ENCODE results near the gene AMT. TPM values are rescaled to one million over a fixed set of nuclear protein-coding genes. Genes with fewer than 3 reads are reported as not detected.
A peak's percentile ranks its signal among the peaks of the same experiment; 100 is the strongest.

Gene AMT
- total RNA-seq, 1 experiment from 2014 or later: 1.6 TPM

DNA sequence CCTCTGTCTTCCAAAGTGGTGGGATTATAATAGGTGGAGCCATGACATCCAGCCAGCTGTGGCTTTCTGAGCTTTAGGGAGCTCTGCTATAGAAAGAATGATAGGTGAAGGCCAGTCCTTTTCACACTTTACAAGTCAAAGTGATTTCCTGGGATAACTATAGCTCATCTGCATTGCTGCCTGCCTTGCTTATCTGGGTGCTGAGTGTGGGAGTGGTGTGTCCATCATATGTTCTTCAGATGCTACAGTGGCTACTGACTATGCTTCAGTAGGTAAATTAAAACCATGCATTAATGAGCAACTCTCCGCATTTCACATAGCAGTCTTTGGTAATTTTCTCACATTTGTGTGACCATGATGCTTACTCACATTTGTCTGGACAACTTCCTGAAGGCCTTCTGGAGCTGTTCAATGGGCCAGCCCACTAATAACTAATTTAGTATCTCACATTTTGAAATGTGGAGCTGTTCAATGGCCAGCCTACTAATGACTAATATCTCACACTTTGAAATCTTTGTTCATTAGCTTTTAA, 33.9 kb downstream of the AMT start:
- H3K27me3 ChIP-seq (replicated peaks; ENCODE audit: control insufficient read depth, insufficient read depth, low read length): no peaks in the 10 kb centered on the region
- DNase-seq: no peak
- Mint-ChIP-seq H3K4me3 (ENCODE audit: unreplicated experiment) (no peak overlapping the region), H3K9me3 (ENCODE audit: unreplicated experiment) (no peaks in the 10 kb centered on the region), H3K27me3 (ENCODE audit: insufficient read depth, unreplicated experiment) (no peaks in the 10 kb centered on the region), H3K4me1 (ENCODE audit: low read depth, unreplicated experiment) (no peaks in the 10 kb centered on the region), H3K36me3 (ENCODE audit: insufficient read depth, unreplicated experiment) (peaks cover 29% of the 10 kb centered on the region), H3K27ac (ENCODE audit: unreplicated experiment) (peak overlapping the region; percentile 25)
- H3K4me3 ChIP-seq (ENCODE audit: low read depth, low read length): no peak overlapping the region
- no peaks in the 10 kb centered on the region for H3K4me1 ChIP-seq
- CTCF ChIA-PET: no interaction called here
- BruUV-seq (replicated peaks): no TSS peak
- H3K36me3 ChIP-seq (ENCODE audit: control insufficient read depth, insufficient read depth, low read length): no peaks in the 10 kb centered on the region
- POLR2A ChIA-PET: no interaction called here
- H3K9me3 ChIP-seq: no peaks in the 10 kb centered on the region
- TF ChIP-seq, protein P1, sequence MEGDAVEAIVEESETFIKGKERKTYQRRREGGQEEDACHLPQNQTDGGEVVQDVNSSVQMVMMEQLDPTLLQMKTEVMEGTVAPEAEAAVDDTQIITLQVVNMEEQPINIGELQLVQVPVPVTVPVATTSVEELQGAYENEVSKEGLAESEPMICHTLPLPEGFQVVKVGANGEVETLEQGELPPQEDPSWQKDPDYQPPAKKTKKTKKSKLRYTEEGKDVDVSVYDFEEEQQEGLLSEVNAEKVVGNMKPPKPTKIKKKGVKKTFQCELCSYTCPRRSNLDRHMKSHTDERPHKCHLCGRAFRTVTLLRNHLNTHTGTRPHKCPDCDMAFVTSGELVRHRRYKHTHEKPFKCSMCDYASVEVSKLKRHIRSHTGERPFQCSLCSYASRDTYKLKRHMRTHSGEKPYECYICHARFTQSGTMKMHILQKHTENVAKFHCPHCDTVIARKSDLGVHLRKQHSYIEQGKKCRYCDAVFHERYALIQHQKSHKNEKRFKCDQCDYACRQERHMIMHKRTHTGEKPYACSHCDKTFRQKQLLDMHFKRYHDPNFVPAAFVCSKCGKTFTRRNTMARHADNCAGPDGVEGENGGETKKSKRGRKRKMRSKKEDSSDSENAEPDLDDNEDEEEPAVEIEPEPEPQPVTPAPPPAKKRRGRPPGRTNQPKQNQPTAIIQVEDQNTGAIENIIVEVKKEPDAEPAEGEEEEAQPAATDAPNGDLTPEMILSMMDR (IDR thresholded peaks at IDR 0.05; ENCODE audit: insufficient read depth in 1 of 2, low read depth in 1 of 2, low read length in 1 of 2, severe bottlenecking in 1 of 2, unreplicated experiment in 1 of 2): no peak
- intact Hi-C loops (cut with micrococcal nuclease; ENCODE audit: unreplicated experiment): no loop called here

DNA sequence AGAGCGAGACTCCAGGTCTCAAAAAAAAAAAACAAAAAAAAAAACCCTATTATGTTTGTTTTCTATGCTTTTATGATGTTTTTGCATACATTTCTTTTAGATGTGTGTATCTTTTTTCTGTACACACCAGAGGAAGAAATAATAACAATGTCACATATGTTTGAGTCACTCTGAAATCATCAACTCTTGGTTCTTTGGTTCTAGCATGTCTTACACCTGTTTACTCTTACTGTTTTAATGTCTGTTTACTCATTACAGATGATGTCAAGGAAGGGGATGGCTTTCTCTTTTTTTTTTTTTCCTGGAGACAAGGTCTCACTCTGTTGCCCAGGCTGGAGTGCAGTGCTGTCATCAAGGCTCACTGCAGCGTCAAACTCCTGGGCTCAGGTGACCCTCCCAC, 34.6 kb downstream of the AMT start:
- no peaks in the 10 kb centered on the region for H3K36me3 ChIP-seq (ENCODE audit: control insufficient read depth, insufficient read depth, low read length)
- Mint-ChIP-seq H3K4me3 (ENCODE audit: unreplicated experiment) (no peak overlapping the region), H3K36me3 (ENCODE audit: insufficient read depth, unreplicated experiment) (peaks cover 22% of the 10 kb centered on the region), H3K9me3 (ENCODE audit: unreplicated experiment) (no peaks in the 10 kb centered on the region), H3K4me1 (ENCODE audit: low read depth, unreplicated experiment) (no peaks in the 10 kb centered on the region), H3K27me3 (ENCODE audit: insufficient read depth, unreplicated experiment) (no peaks in the 10 kb centered on the region), H3K27ac (ENCODE audit: unreplicated experiment) (peak overlapping the region; percentile 25)
- no peak for DNase-seq
- no peaks in the 10 kb centered on the region for H3K9me3 ChIP-seq
- CTCF ChIA-PET: no interaction called here
- H3K27me3 ChIP-seq (replicated peaks; ENCODE audit: control insufficient read depth, insufficient read depth, low read length): no peaks in the 10 kb centered on the region
- POLR2A ChIA-PET: no interaction called here
- no TSS peak for BruUV-seq (replicated peaks)
- intact Hi-C loops (cut with micrococcal nuclease; ENCODE audit: unreplicated experiment): no loop called here
- H3K4me1 ChIP-seq: no peaks in the 10 kb centered on the region
- H3K4me3 ChIP-seq (ENCODE audit: low read depth, low read length): no peak overlapping the region
- TF ChIP-seq, protein P1 (IDR thresholded peaks at IDR 0.05; ENCODE audit: insufficient read depth in 1 of 2, low read depth in 1 of 2, low read length in 1 of 2, severe bottlenecking in 1 of 2, unreplicated experiment in 1 of 2): no peak

DNA sequence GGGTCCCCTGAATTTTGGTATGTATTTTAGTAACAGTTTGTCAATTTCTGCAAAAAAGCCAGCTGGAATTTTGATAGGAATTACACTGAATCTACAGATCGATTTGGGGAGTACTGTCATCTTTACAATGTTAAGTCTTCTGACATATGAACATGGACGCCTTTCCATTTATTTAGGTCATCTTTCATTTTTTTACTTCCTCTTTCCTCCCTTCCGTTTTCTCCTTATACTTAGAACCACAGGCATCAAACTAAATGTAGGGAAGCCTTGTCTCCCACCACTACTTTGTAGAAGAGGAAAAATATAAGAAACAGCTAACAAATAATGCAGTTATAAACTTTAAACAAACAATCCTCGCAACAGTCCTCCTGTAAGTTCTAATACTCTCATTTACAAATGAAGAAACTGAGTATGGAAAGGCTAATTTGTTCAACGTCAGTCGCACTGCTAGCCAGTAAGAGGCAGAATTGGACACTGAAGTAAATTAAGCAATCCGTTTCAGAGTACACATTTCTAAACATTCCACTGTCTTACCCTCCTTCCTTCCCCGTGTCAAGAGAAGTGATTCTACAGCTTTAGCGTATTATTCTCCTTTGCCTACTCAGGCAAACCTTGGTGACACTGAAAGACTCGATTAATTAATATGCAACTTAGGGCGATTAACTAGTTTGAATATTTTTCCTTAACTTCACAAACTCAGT, 36.1 kb downstream of the AMT start:
- H3K36me3 Mint-ChIP-seq (ENCODE audit: insufficient read depth, unreplicated experiment): peaks cover 27% of the 10 kb centered on the region
- Histone ChIP-seq H3K4me3 (ENCODE audit: low read depth, low read length) (no peak overlapping the region), H3K36me3 (ENCODE audit: control insufficient read depth, insufficient read depth, low read length) (no peaks in the 10 kb centered on the region), H3K9me3 (no peaks in the 10 kb centered on the region), H3K27me3 (replicated peaks; ENCODE audit: control insufficient read depth, insufficient read depth, low read length) (no peaks in the 10 kb centered on the region), H3K4me1 (no peaks in the 10 kb centered on the region)
- no peaks in the 10 kb centered on the region for H3K27me3 Mint-ChIP-seq (ENCODE audit: insufficient read depth, unreplicated experiment)
- ChIA-PET POLR2A (no interaction called here), CTCF (no interaction called here)
- no peak overlapping the region for H3K27ac Mint-ChIP-seq (ENCODE audit: unreplicated experiment)
- BruUV-seq (replicated peaks): no TSS peak
- TF ChIP-seq, protein P1 (IDR thresholded peaks at IDR 0.05; ENCODE audit: insufficient read depth in 1 of 2, low read depth in 1 of 2, low read length in 1 of 2, severe bottlenecking in 1 of 2, unreplicated experiment in 1 of 2): no peak
- H3K4me1 Mint-ChIP-seq (ENCODE audit: low read depth, unreplicated experiment): no peaks in the 10 kb centered on the region
- intact Hi-C loops (cut with micrococcal nuclease; ENCODE audit: unreplicated experiment): no loop called here
- H3K4me3 Mint-ChIP-seq (ENCODE audit: unreplicated experiment): no peak overlapping the region
- no peaks in the 10 kb centered on the region for H3K9me3 Mint-ChIP-seq (ENCODE audit: unreplicated experiment)
- no peak for DNase-seq
